Ishikawa (cell line): ENCODE results near the gene PIP4P1.

Experiments
- CEBPB ChIP-seq: IDR thresholded peaks from 2 replicates; pipeline ENCODE4 v1.6.1; 2012
- CREB1 ChIP-seq: IDR thresholded peaks from 2 replicates; pipeline ENCODE4 v1.6.1; 2012; ENCODE audit warnings: low read depth
- EGR1 ChIP-seq: IDR thresholded peaks from 2 replicates; pipeline ENCODE4 v1.6.1; 2012
- EP300 ChIP-seq: IDR thresholded peaks from 2 replicates; pipeline ENCODE4 v1.6.1; 2012; ENCODE audit warnings: borderline replicate concordance
- FOXM1 ChIP-seq: IDR thresholded peaks from 2 replicates; pipeline ENCODE4 v1.6.1; 2012; ENCODE audit warnings: low read depth, borderline replicate concordance
- MAX ChIP-seq: IDR thresholded peaks from 2 replicates; pipeline ENCODE4 v1.6.1; 2012
- NFIC ChIP-seq: IDR thresholded peaks from 2 replicates; pipeline ENCODE4 v1.6.1; 2012
- RAD21 ChIP-seq: IDR thresholded peaks from 2 replicates; pipeline ENCODE4 v1.6.1; 2012; ENCODE audit warnings: low read depth
- REST ChIP-seq: IDR thresholded peaks from 2 replicates; pipeline ENCODE4 v1.6.1; 2012; ENCODE audit warnings: low read depth, mild to moderate bottlenecking
- TAF1 ChIP-seq: IDR thresholded peaks from 2 replicates; pipeline ENCODE4 v1.6.1; 2012; ENCODE audit warnings: low read depth, mild to moderate bottlenecking
- TCF12 ChIP-seq: IDR thresholded peaks from 2 replicates; pipeline ENCODE4 v1.6.1; 2012; ENCODE audit warnings: low read depth
- TEAD4 ChIP-seq: IDR thresholded peaks from 2 replicates; pipeline ENCODE4 v1.6.1; 2012
- USF1 ChIP-seq: IDR thresholded peaks from 2 replicates; pipeline ENCODE4 v1.6.1; 2012
- YY1 ChIP-seq: IDR thresholded peaks from 2 replicates; pipeline ENCODE4 v1.6.1; 2012; ENCODE audit warnings: low read depth
- ZBTB7A ChIP-seq: IDR thresholded peaks from 2 replicates; pipeline ENCODE4 v1.6.1; 2012; ENCODE audit warnings: low read depth

PIP4P1 gene

GRCh38 chr14:20485900-20486299 is 24.7 kb upstream of the PIP4P1 start:
- TF ChIP-seq CEBPB (no peak), NFIC (no peak), FOXM1 (no peak), TCF12 (no peak)

DNA sequence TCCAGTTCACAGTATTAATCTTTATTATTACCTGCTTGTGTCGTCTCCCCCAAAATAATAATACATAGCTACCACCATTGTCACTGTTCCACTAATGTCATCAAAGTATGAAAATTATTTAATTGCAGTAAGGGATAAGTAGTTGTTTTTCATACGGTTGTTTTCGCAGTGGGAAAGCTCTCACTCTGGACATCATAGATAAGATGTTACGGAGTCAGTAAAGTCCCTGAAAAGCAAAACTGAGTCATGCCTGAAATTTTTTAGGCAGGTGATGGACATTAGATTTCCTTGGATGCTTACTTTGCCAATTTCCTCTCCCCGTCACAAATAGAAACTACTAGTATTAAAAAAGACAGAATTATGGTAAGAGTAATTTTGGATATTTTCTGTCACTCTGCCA is 21.1 kb upstream of the PIP4P1 start:
- TF ChIP-seq EP300 = no peak
- no peak for TF ChIP-seq MAX
- no peak for TF ChIP-seq YY1
- TF ChIP-seq EGR1 = no peak
- no peak for TF ChIP-seq FOXM1
- TF ChIP-seq ZBTB7A = no peak
- no peak for TF ChIP-seq TAF1

GRCh38 chr14:20478894-20479293 is 17.7 kb upstream of the PIP4P1 start:
- TF ChIP-seq ZBTB7A = no peak
- TF ChIP-seq MAX = no peak
- no peak for TF ChIP-seq CEBPB
- no peak for TF ChIP-seq TAF1
- no peak for TF ChIP-seq RAD21
- TF ChIP-seq NFIC = no peak
- no peak for TF ChIP-seq EP300
- TF ChIP-seq EGR1 = no peak
- no peak for TF ChIP-seq TEAD4
- TF ChIP-seq CREB1 = no peak
- TF ChIP-seq FOXM1 = no peak
- no peak for TF ChIP-seq YY1
- no peak for TF ChIP-seq USF1
- no peak for TF ChIP-seq TCF12
- TF ChIP-seq REST = no peak

DNA sequence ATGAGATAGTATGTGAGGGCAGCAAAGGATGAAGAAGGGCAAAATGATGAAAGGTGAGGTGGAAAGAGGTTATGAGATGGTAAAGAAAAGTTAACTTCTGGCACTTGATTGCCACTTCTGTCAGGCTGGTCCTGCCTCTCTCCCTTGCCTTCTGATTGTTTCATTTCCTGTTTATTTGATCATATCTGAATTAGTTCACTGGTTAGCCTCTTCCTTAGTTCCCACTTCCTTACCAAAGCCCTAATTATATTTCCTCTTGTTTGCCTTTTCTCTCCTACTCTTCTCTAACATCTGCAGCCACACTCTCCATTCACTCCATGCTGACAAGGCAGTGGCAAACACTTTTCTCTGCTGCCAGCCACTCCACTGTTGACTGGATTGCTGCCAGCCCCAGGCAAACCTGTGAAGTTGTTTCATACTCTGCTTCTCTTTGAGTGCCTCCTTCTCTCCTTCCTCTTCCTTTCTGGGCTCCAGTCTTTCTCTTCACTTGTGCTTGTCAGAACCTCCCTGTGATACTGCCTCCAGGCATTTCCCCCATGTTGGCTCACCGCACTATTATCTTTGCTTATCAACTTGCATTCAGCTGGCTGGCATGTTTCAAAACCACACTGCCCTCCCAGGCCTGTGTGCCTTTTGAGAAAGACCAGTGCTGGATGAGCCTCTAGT is 16.1 kb upstream of the PIP4P1 start:
- TF ChIP-seq EP300 = no peak
- no peak for TF ChIP-seq REST
- TF ChIP-seq TCF12 = no peak
- no peak for TF ChIP-seq NFIC
- no peak for TF ChIP-seq ZBTB7A
- TF ChIP-seq YY1 = no peak
- TF ChIP-seq MAX = no peak
- no peak for TF ChIP-seq CREB1
- TF ChIP-seq FOXM1 = no peak
- TF ChIP-seq EGR1 = no peak
- no peak for TF ChIP-seq RAD21
- TF ChIP-seq TAF1 = no peak
- no peak for TF ChIP-seq USF1
- TF ChIP-seq CEBPB = no peak
- no peak for TF ChIP-seq TEAD4

DNA sequence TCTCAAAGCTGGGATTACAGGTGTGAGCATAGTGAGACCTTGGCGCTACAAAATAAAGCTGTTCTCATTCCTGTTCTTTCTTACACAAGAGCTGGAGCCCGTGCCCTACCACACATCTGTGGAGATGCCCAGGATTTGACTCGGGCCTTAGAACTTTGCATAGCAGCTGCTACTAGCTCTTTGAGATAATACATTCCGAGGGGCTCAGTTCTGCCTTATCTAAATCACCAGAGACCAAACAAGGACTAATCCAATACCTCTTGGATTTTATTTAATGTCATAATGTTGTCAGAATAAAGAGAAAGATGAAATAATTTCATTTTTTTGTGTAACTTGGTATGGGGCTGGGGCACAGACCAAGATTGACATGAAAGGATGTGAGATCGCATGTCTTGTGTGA is 15.5 kb upstream of the PIP4P1 start:
- TF ChIP-seq MAX (no peak), TCF12 (no peak), FOXM1 (no peak), EP300 (no peak), NFIC (no peak), EGR1 (no peak), ZBTB7A (no peak), RAD21 (no peak), TEAD4 (no peak), TAF1 (no peak), REST (no peak), YY1 (no peak), CEBPB (no peak), CREB1 (no peak), USF1 (no peak)
